Tongue (tissue), 2 donors: Measurements from ENCODE around the gene CABP1. TPM values are rescaled to one million over a fixed set of nuclear protein-coding genes. Genes with fewer than 3 reads are reported as not detected.
"Not testable (repeated sequence)": the region's sequence is repeated elsewhere in the genome, so short reads cannot be mapped to it uniquely, and the experiment has no call there.

Experiments
- DNase-seq: peaks from one replicate; pipeline ENCODE4 v3.0.0-alpha.2; 2015
- total RNA-seq: library from RNA; depleted of rRNA; stranded (reverse); fragments of >200 nt; gene quantifications from one replicate; pipeline ENCODE4 v1.2.3, GENCODE V29; 2014

CABP1 gene
- 0.51 TPM for total RNA-seq

- DNase-seq: no peak
Measured at GRCh38 chr12:120639771-120640721, at the start of gene CABP1. Gene CABP1 (plus strand): TSS chr12:120640626. CDS start chr12:120640686, 60 bp downstream.

GRCh38 chr12:120590741-120591407 is 49.6 kb upstream of the CABP1 start:
- no peak for DNase-seq

GRCh38 chr12:120592121-120593049 is 48.0 kb upstream of the CABP1 start:
- DNase-seq: no peak

- no peak for DNase-seq
Measured at GRCh38 chr12:120596901-120597300, 43.5 kb upstream of the CABP1 start.

GRCh38 chr12:120597861-120598260 is 42.6 kb upstream of the CABP1 start:
- DNase-seq: no peak

- no peak for DNase-seq
Measured at GRCh38 chr12:120598674-120599463, 41.6 kb upstream of the CABP1 start.

GRCh38 chr12:120599672-120600552 is 40.5 kb upstream of the CABP1 start:
- no peak for DNase-seq

GRCh38 chr12:120602416-120602815 is 38.0 kb upstream of the CABP1 start:
- DNase-seq: not testable (repeated sequence)

- no peak for DNase-seq
Measured at GRCh38 chr12:120610560-120610959, 29.9 kb upstream of the CABP1 start.

- DNase-seq: not testable (repeated sequence)
Measured at GRCh38 chr12:120611534-120611933, 28.9 kb upstream of the CABP1 start.

- no peak for DNase-seq
Measured at GRCh38 chr12:120614848-120615247, 25.6 kb upstream of the CABP1 start.

- DNase-seq: not testable (repeated sequence)
Measured at GRCh38 chr12:120617193-120617592, 23.2 kb upstream of the CABP1 start.

- not testable (repeated sequence) for DNase-seq
Measured at GRCh38 chr12:120617767-120618166, 22.7 kb upstream of the CABP1 start.

- no peak for DNase-seq
Measured at GRCh38 chr12:120618954-120619615, 21.3 kb upstream of the CABP1 start.

GRCh38 chr12:120620624-120621023 is 19.8 kb upstream of the CABP1 start:
- DNase-seq: no peak

GRCh38 chr12:120625557-120626419 is 14.6 kb upstream of the CABP1 start:
- DNase-seq: no peak

- DNase-seq: no peak
Measured at GRCh38 chr12:120628919-120629318, 11.5 kb upstream of the CABP1 start.

- DNase-seq: no peak
Measured at GRCh38 chr12:120630104-120630892, 10.1 kb upstream of the CABP1 start.
